Neuron (in vitro differentiated cells): ENCODE results near the gene SNX17.

Experiments
- H2AFZ ChIP-seq: one replicate; pipeline ENCODE4 v1.6.1; 2013; ENCODE audit warnings: low read depth, mild to moderate bottlenecking, inconsistent platforms, low read length, moderate library complexity
- H3K27me3 ChIP-seq: one replicate; pipeline ENCODE4 v1.6.1; 2013; ENCODE audit warnings: low read length; ENCODE audit not compliant: insufficient read depth
- H3K36me3 ChIP-seq: one replicate; pipeline ENCODE4 v1.6.1; 2013; ENCODE audit warnings: low read length; ENCODE audit not compliant: insufficient read depth
- H3K4me1 ChIP-seq: one replicate; pipeline ENCODE4 v1.6.1; 2013; ENCODE audit warnings: low read length; ENCODE audit not compliant: insufficient read depth
- H3K4me3 ChIP-seq: 2 replicates; pipeline ENCODE4 v1.5.1; 2013; ENCODE audit warnings: mild to moderate bottlenecking, low read length, moderate library complexity
- H3K9me3 ChIP-seq: one replicate; pipeline ENCODE4 v1.6.1; 2013; ENCODE audit warnings: low read length

SNX17 gene

GRCh38 chr2:27376151-27376865 lies 5.9 kb downstream of the SNX17 start:
- peaks cover 69% of the 10 kb centered on the region for H3K36me3 ChIP-seq

GRCh38 chr2:27376866-27377617 lies 6.6 kb downstream of the SNX17 start:
- Histone ChIP-seq H3K4me1 (peaks cover 29% of the 10 kb centered on the region), H3K36me3 (peaks cover 76% of the 10 kb centered on the region), H3K27me3 (no peaks in the 10 kb centered on the region), H3K4me3 (no peak overlapping the region), H2AFZ (no peak overlapping the region), H3K9me3 (no peaks in the 10 kb centered on the region)

More at GRCh38 chr2:27376151-27376865, 5.9 kb downstream of the SNX17 start:
- Histone ChIP-seq H3K4me1 (peaks cover 29% of the 10 kb centered on the region), H2AFZ (no peak overlapping the region), H3K9me3 (no peaks in the 10 kb centered on the region), H3K4me3 (no peak overlapping the region), H3K27me3 (no peaks in the 10 kb centered on the region)

GRCh38 chr2:27377618-27378095 lies 7.2 kb downstream of the SNX17 start:
- Histone ChIP-seq H3K9me3 (no peaks in the 10 kb centered on the region), H3K4me1 (peaks cover 26% of the 10 kb centered on the region), H3K36me3 (peaks cover 78% of the 10 kb centered on the region)

GRCh38 chr2:27378096-27378808 lies 7.8 kb downstream of the SNX17 start:
- Histone ChIP-seq H3K4me3 (no peak overlapping the region), H3K27me3 (no peaks in the 10 kb centered on the region), H2AFZ (no peak overlapping the region), H3K9me3 (no peaks in the 10 kb centered on the region), H3K36me3 (peaks cover 76% of the 10 kb centered on the region), H3K4me1 (peaks cover 26% of the 10 kb centered on the region)

More at GRCh38 chr2:27377618-27378095, 7.2 kb downstream of the SNX17 start:
- Histone ChIP-seq H2AFZ (no peak overlapping the region), H3K27me3 (no peaks in the 10 kb centered on the region), H3K4me3 (no peak overlapping the region)

GRCh38 chr2:27378809-27379290 lies 8.4 kb downstream of the SNX17 start:
- Histone ChIP-seq H3K36me3 (peaks cover 76% of the 10 kb centered on the region), H2AFZ (no peak overlapping the region), H3K4me3 (peak overlapping the region; percentile 73), H3K27me3 (no peaks in the 10 kb centered on the region), H3K9me3 (no peaks in the 10 kb centered on the region), H3K4me1 (peaks cover 26% of the 10 kb centered on the region)

- H3K9me3 ChIP-seq: no peaks in the 10 kb centered on the region
- peaks cover 78% of the 10 kb centered on the region for H3K36me3 ChIP-seq
Measured at GRCh38 chr2:27379383-27379835, 9.0 kb downstream of the SNX17 start.

GRCh38 chr2:27379836-27380625 lies 9.6 kb downstream of the SNX17 start:
- H3K36me3 ChIP-seq: peaks cover 78% of the 10 kb centered on the region
- H3K27me3 ChIP-seq: no peaks in the 10 kb centered on the region
- H2AFZ ChIP-seq: no peak overlapping the region
- peaks cover 26% of the 10 kb centered on the region for H3K4me1 ChIP-seq
- peak overlapping the region; percentile 73 for H3K4me3 ChIP-seq
- no peaks in the 10 kb centered on the region for H3K9me3 ChIP-seq

More at GRCh38 chr2:27379383-27379835, 9.0 kb downstream of the SNX17 start:
- H3K27me3 ChIP-seq: no peaks in the 10 kb centered on the region
- H3K4me1 ChIP-seq: peaks cover 26% of the 10 kb centered on the region
- H2AFZ ChIP-seq: no peak overlapping the region
- H3K4me3 ChIP-seq: peak overlapping the region; percentile 73

- Histone ChIP-seq H3K9me3 (no peaks in the 10 kb centered on the region), H3K4me3 (peak within 1 kb of the TSS; percentile 73), H3K27me3 (no peaks in the 10 kb centered on the region), H3K36me3 (peaks cover 77% of the 10 kb centered on the region), H3K4me1 (peaks cover 26% of the 10 kb centered on the region), H2AFZ (no peak within 1 kb of the TSS)
Measured at GRCh38 chr2:27380626-27381545, 10.5 kb downstream of the SNX17 start, which contains the start of gene ZNF513. Gene ZNF513, minus strand, starts transcription at chr2:27380734. Its CDS starts 208 bp downstream, at chr2:27380526.

GRCh38 chr2:27381577-27382181 lies 11.3 kb downstream of the SNX17 start:
- Histone ChIP-seq H2AFZ (no peak overlapping the region), H3K4me1 (peaks cover 26% of the 10 kb centered on the region), H3K4me3 (no peak overlapping the region), H3K27me3 (no peaks in the 10 kb centered on the region), H3K36me3 (peaks cover 74% of the 10 kb centered on the region), H3K9me3 (no peaks in the 10 kb centered on the region)

- Histone ChIP-seq H2AFZ (no peak overlapping the region), H3K4me3 (no peak overlapping the region), H3K36me3 (peaks cover 24% of the 10 kb centered on the region), H3K9me3 (no peaks in the 10 kb centered on the region), H3K4me1 (no peaks in the 10 kb centered on the region), H3K27me3 (no peaks in the 10 kb centered on the region)
Measured at GRCh38 chr2:27390822-27391679, 20.6 kb downstream of the SNX17 start.
